Fibroblast of the aortic adventitia (primary cell): Measurements from ENCODE around the gene TMEM60. TPM values are rescaled to one million over a fixed set of nuclear protein-coding genes. Genes with fewer than 3 reads are reported as not detected.

Experiments
- DNase-seq: peaks from one replicate; pipeline ENCODE4 v3.0.0-alpha.2; 2010; ENCODE audit warnings: low read depth
- H3K4me3 ChIP-seq: 2 replicates; pipeline ENCODE4 v1.5.1; 2011; ENCODE audit warnings: low read depth, mild to moderate bottlenecking, control low read depth, low read length, moderate library complexity
- CTCF ChIP-seq: IDR thresholded peaks from 2 replicates; pipeline ENCODE4 v1.5.1; 2011; ENCODE audit warnings: mild to moderate bottlenecking, low read length, control low read depth, inconsistent platforms; ENCODE audit not compliant: insufficient read depth
- total RNA-seq: library from RNA; depleted of rRNA; stranded (reverse); fragments of >200 nt; gene quantifications from 2 replicates; pipeline ENCODE4 v1.2.3, GENCODE V29; 2012; ENCODE audit warnings: low replicate concordance

Gene TMEM60
- total RNA-seq, 1 donor, result 29.6 TPM

GRCh38 chr7:77752016-77752415 is 46.2 kb downstream of the TMEM60 start:
- TF ChIP-seq CTCF, result no peak
- no peak for DNase-seq

GRCh38 chr7:77747718-77748117 is 50.5 kb downstream of the TMEM60 start:
- no peak overlapping the region for H3K4me3 ChIP-seq
- TF ChIP-seq CTCF, result no peak
- DNase-seq, result no peak

More at GRCh38 chr7:77752016-77752415, 46.2 kb downstream of the TMEM60 start:
- no peak overlapping the region for H3K4me3 ChIP-seq

- no peak overlapping the region for H3K4me3 ChIP-seq
- TF ChIP-seq CTCF, result no peak
Measured at GRCh38 chr7:77747178-77747577, 51.1 kb downstream of the TMEM60 start.

GRCh38 chr7:77746824-77747165 is 51.4 kb downstream of the TMEM60 start:
- no peak for DNase-seq
- H3K4me3 ChIP-seq, result no peak overlapping the region
- no peak for TF ChIP-seq CTCF

More at GRCh38 chr7:77747178-77747577, 51.1 kb downstream of the TMEM60 start:
- no peak for DNase-seq

- DNase-seq, result no peak
- H3K4me3 ChIP-seq, result no peak overlapping the region
- no peak for TF ChIP-seq CTCF
Measured at GRCh38 chr7:77746164-77746823, 51.9 kb downstream of the TMEM60 start.

GRCh38 chr7:77745746-77746145 is 52.5 kb downstream of the TMEM60 start:
- no peak for TF ChIP-seq CTCF
- DNase-seq, result no peak
- no peak overlapping the region for H3K4me3 ChIP-seq

Other genes with a start within 250 kb of the TMEM60 start
- gene RSBN1L, start 102.0 kb downstream of the TMEM60 start, total RNA-seq, result 17.0 and 36.1 TPM in 2 replicates
- gene PHTF2, start 339 bp upstream of the TMEM60 start, total RNA-seq, result 17.4 and 47.5 TPM in 2 replicates